Suprapubic skin (tissue), 3 donors: Measurements from ENCODE around the gene SH3BP1.

Experiments
- EP300 ChIP-seq: sonication (generic); formaldehyde crosslinking; IDR thresholded peaks from one replicate; pipeline ENCODE4 v1.6.1; 2017; ENCODE audit warnings: antibody characterized with exemption
- POLR2A ChIP-seq, 2 donors: fragments of 450-650 bp; IDR thresholded peaks; one replicate each; pipeline ENCODE4 v1.6.1; 2017; ENCODE audit warnings: antibody characterized with exemption in 2 of 2, mild to moderate bottlenecking in 2 of 2, moderate library complexity in 2 of 2
- TF ChIP-seq, protein P1 (sequence below), 2 donors: fragments of 200-600 bp in 1 of 2; fragments of 450-650 bp in 1 of 2; sonication (generic) in 1 of 2; IDR thresholded peaks; one replicate each; pipeline ENCODE4 v1.5.1; 2016 to 2019; ENCODE audit warnings: antibody characterized with exemption in 2 of 2, mild to moderate bottlenecking in 1 of 2, moderate library complexity in 1 of 2

DNA sequence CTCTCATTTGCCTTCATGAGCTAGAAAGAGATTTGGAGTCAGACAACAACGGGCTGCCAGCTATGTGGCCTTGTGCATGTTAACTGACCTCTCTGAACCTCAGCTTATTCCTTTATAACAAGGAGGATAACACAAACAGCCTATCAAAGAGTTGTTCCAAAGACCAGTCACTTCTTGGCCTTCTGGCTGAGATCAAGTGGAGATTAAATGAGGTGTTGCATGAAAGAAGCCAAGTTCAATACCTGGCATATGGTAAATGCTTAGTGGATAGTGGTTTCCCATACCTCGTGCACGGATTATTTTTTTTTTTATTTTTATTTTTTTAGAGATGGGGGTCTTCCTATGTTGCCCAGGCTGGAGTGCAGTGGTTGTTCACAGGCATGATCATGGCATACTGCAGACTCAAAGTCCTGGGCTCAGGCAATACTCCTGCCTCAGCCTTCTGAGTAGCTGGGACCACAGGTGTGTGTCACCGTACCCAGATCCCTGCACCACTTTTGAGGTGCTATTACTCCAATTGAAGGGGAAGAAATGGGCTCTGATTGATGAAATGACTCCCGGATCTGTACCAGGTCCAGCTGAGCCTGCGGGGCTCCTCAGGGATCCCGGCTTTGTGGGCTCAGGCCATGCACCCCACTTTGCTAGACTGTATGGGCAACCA is 40.9 kb downstream of the SH3BP1 start:
- TF ChIP-seq, protein P1, sequence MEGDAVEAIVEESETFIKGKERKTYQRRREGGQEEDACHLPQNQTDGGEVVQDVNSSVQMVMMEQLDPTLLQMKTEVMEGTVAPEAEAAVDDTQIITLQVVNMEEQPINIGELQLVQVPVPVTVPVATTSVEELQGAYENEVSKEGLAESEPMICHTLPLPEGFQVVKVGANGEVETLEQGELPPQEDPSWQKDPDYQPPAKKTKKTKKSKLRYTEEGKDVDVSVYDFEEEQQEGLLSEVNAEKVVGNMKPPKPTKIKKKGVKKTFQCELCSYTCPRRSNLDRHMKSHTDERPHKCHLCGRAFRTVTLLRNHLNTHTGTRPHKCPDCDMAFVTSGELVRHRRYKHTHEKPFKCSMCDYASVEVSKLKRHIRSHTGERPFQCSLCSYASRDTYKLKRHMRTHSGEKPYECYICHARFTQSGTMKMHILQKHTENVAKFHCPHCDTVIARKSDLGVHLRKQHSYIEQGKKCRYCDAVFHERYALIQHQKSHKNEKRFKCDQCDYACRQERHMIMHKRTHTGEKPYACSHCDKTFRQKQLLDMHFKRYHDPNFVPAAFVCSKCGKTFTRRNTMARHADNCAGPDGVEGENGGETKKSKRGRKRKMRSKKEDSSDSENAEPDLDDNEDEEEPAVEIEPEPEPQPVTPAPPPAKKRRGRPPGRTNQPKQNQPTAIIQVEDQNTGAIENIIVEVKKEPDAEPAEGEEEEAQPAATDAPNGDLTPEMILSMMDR (IDR thresholded peaks at IDR 0.05): no peak
- TF ChIP-seq POLR2A (IDR thresholded peaks at IDR 0.05) (no peak), EP300 (no peak)
